Measurements from ENCODE around the gene EDNRA.

Gene EDNRA

GRCh38 chr4:147461161-147461560 lies 19.7 kb upstream of the EDNRA start:
- Histone ChIP-seq H3K4me3 (replicated peaks; ENCODE audit: low read depth, low read length) (no peak overlapping the region), H3K27me3 (replicated peaks; ENCODE audit: control insufficient read depth, insufficient read depth, low read length) (no peaks in the 10 kb centered on the region), H3K36me3 (ENCODE audit: control insufficient read depth, insufficient read depth, low read length) (no peaks in the 10 kb centered on the region)
- DNase-seq (ENCODE audit: extremely low read depth, insufficient read length) = no peak
- no peak for TF ChIP-seq CTCF (IDR thresholded peaks at IDR 0.05; ENCODE audit: insufficient read depth, low read length, poor library complexity, severe bottlenecking)

GRCh38 chr4:147463065-147463464 lies 17.8 kb upstream of the EDNRA start:
- no peak for DNase-seq (ENCODE audit: extremely low read depth, insufficient read length)
- H3K4me3 ChIP-seq (replicated peaks; ENCODE audit: low read depth, low read length) = no peak overlapping the region
- no peaks in the 10 kb centered on the region for H3K27me3 ChIP-seq (replicated peaks; ENCODE audit: control insufficient read depth, insufficient read depth, low read length)
- TF ChIP-seq CTCF (IDR thresholded peaks at IDR 0.05; ENCODE audit: insufficient read depth, low read length, poor library complexity, severe bottlenecking) = no peak
- H3K36me3 ChIP-seq (ENCODE audit: control insufficient read depth, insufficient read depth, low read length) = no peaks in the 10 kb centered on the region

- Histone ChIP-seq H3K27me3 (replicated peaks; ENCODE audit: control insufficient read depth, insufficient read depth, low read length) (no peaks in the 10 kb centered on the region), H3K36me3 (ENCODE audit: control insufficient read depth, insufficient read depth, low read length) (no peaks in the 10 kb centered on the region), H3K4me3 (replicated peaks; ENCODE audit: low read depth, low read length) (no peak overlapping the region)
- TF ChIP-seq CTCF (IDR thresholded peaks at IDR 0.05; ENCODE audit: insufficient read depth, low read length, poor library complexity, severe bottlenecking) = no peak
- DNase-seq (ENCODE audit: extremely low read depth, insufficient read length) = no peak
Measured at GRCh38 chr4:147465461-147465860, 15.4 kb upstream of the EDNRA start.

- H3K36me3 ChIP-seq (ENCODE audit: control insufficient read depth, insufficient read depth, low read length) = no peaks in the 10 kb centered on the region
- TF ChIP-seq CTCF (IDR thresholded peaks at IDR 0.05; ENCODE audit: insufficient read depth, low read length, poor library complexity, severe bottlenecking) = no peak
- H3K4me3 ChIP-seq (replicated peaks; ENCODE audit: low read depth, low read length) = no peak overlapping the region
- H3K27me3 ChIP-seq (replicated peaks; ENCODE audit: control insufficient read depth, insufficient read depth, low read length) = no peaks in the 10 kb centered on the region
- peak; percentile 17 for DNase-seq (ENCODE audit: extremely low read depth, insufficient read length)
Measured at GRCh38 chr4:147477439-147477838, 3.5 kb upstream of the EDNRA start.

GRCh38 chr4:147479376-147479775 lies 1.5 kb upstream of the EDNRA start:
- TF ChIP-seq CTCF (IDR thresholded peaks at IDR 0.05; ENCODE audit: insufficient read depth, low read length, poor library complexity, severe bottlenecking) = no peak
- H3K36me3 ChIP-seq (ENCODE audit: control insufficient read depth, insufficient read depth, low read length) = no peaks in the 10 kb centered on the region
- no peaks in the 10 kb centered on the region for H3K27me3 ChIP-seq (replicated peaks; ENCODE audit: control insufficient read depth, insufficient read depth, low read length)
- H3K4me3 ChIP-seq (replicated peaks; ENCODE audit: low read depth, low read length) = no peak overlapping the region
- DNase-seq (ENCODE audit: extremely low read depth, insufficient read length) = no peak

- DNase-seq (ENCODE audit: extremely low read depth, insufficient read length) = no peak
- no peak for TF ChIP-seq CTCF (IDR thresholded peaks at IDR 0.05; ENCODE audit: insufficient read depth, low read length, poor library complexity, severe bottlenecking)
- Histone ChIP-seq H3K36me3 (ENCODE audit: control insufficient read depth, insufficient read depth, low read length) (no peaks in the 10 kb centered on the region), H3K4me3 (replicated peaks; ENCODE audit: low read depth, low read length) (no peak overlapping the region), H3K27me3 (replicated peaks; ENCODE audit: control insufficient read depth, insufficient read depth, low read length) (no peaks in the 10 kb centered on the region)
Measured at GRCh38 chr4:147479786-147480185, 1.1 kb upstream of the EDNRA start.

All from GM06990 (cell line).